ENCODE data around the gene APPBP2.
"Not testable (repeated sequence)": the region's sequence is repeated elsewhere in the genome, so short reads cannot be mapped to it uniquely, and the experiment has no call there.

APPBP2 gene, protein sequence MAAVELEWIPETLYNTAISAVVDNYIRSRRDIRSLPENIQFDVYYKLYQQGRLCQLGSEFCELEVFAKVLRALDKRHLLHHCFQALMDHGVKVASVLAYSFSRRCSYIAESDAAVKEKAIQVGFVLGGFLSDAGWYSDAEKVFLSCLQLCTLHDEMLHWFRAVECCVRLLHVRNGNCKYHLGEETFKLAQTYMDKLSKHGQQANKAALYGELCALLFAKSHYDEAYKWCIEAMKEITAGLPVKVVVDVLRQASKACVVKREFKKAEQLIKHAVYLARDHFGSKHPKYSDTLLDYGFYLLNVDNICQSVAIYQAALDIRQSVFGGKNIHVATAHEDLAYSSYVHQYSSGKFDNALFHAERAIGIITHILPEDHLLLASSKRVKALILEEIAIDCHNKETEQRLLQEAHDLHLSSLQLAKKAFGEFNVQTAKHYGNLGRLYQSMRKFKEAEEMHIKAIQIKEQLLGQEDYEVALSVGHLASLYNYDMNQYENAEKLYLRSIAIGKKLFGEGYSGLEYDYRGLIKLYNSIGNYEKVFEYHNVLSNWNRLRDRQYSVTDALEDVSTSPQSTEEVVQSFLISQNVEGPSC

DNA sequence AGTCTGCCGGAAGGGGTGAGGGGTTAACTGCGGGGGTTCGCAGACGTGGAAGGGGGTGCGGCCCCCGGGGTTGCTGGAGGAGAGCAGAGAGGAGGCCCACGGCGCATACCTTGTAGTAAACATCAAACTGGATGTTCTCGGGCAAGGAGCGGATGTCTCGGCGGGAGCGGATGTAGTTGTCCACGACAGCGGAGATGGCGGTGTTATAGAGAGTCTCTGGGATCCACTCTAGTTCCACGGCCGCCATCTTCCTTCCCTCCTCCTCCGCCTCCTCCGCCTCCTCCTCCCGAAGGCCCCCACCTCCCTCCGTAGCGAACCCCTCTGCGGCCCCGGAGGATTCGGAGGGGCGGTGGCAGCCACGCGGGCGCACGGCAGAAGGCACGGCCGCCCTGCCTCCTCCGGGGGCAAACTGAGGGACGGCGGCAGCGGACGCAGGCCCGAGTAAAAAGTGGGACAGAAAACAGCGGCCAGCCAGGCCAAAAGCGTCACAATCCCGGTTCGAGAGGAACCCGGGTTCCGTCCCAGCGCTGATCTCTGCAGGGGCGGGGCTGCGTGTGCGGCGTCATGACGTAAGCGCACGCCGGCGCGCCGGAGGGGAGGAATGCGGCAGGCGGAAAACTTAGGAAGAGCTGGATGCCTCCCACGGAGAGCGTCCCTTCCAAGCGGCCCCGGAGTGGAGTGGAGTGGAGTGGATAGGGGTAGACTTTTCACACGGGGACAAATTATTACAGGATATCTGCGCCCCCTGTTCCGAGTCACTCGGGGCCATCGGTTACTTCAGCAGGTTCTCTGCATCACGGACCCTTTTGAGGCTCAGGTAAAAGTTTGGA is at the start of gene APPBP2:
TSS of gene APPBP2 (minus strand) at position 558 of the 830 bp plus-strand sequence. CDS start at position 247, 311 bp downstream.
- DNase-seq (ENCODE audit: low read depth, low spot score) = no peak

DNA sequence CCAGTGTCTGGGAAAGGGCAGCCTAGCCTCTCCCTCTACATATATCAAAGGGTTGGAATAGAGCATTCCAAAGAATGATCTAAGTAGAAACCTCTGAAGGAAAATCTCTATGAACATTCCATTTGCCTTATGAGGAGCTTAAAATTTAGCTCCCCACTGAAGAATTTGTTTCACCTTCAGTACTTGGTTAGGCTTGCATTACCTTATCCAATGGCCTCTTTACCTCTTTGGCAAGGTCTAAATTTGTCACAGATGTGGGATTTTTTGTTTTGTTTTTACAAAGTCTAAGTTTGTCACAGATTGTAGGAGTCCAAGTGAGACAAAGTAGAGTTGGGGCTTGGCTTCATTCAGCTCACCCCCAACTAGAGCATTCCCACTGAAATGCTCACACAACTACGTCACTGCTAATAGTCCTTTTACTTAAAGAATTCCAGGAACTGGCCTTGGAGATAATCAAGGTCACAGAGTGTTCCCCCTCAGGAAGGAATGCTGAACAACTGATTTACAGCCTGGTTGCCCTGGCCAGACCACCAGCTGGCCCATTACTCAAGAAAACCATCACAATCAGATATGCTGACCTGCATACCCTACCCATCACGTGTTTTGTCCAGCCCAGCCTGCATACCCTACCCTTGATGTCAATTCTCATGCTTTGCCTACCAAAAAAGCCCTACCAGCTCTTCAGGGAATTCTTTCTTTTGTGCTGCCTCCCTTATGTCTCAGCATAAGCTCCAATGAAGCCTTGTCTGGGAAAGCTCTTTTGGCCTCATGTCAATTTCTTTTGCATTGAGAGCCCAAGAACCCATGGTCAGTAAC is 47.4 kb upstream of the APPBP2 start:
- DNase-seq (ENCODE audit: low read depth, low spot score) = no peak

DNA sequence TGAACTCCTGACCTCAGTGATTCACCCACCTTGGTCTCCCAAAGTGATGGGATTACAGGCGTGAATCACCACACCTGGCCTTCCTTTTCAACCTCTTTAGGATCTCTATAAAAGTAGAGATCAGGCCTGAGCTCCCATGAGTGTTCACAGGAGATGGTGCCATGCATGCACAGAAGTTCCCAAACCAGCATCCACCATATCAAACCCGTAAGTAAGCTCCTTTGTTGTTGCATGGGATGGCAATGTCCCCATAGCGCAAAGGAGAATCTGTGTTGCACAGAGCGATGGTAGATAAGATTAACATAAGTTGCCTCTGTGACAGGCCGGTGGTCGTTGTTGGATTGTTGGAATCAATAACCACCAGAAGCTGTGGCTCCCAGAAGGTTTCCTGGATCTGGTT is 39.2 kb upstream of the APPBP2 start:
- no peak for DNase-seq (ENCODE audit: low read depth, low spot score)

DNA sequence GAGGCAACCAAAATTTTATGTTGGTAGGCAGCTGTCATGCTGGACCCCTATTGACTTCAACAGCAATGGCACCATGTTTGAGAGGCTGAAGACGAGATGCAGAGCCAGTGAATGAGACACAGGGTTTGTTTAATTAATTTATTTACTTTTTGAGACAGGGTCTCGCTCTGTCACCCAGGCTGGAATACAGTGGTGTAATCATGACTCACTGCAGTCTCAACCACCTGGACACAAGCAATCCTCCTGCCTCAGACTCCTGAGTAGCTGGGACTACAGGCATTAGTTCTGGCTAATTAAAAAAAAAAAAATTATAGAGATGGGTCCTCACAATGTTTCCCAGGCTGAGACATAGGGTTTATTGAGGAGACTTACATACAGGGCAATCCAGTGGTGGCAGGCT is 37.7 kb upstream of the APPBP2 start:
- no peak for DNase-seq (ENCODE audit: low read depth, low spot score)

DNA sequence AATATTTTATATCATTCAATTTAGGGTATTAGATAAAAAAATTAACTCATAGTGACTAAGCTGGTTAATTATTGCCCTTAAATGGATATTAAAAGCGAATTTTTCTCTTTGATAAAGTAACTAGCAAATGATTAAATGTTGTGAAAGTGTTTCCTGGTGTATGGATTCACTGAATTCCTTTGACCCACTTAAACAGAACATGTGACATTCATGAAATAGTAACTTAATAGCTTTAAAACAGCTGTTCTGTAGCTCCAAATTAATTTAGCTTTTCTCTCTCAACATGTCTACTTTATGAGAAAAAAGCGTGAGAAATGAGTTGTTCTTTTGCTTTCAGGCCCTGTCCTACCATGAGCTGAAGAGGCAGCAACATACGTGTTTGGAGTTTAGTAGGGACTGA is 36.4 kb upstream of the APPBP2 start:
- DNase-seq (ENCODE audit: low read depth, low spot score) = no peak

DNA sequence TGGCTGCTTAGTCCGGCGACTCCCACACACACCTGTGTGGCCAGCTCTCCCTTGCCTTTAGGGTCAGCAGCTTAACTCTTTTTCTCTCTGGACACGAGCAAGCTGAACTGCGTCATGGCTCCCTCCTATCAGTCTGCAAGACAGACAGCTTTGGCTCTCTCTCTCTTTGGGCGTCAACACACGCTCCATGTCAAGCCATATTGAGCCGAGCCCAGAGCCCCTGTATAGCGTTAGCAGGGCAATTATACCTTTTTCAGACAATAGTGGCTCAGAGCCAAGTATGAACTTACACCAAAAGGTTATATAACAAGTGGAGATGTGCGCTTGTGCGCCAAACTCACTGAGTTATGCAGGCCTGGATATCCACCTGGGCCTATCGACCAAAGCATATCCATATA is 34.8 kb upstream of the APPBP2 start:
- no peak for DNase-seq (ENCODE audit: low read depth, low spot score)

DNA sequence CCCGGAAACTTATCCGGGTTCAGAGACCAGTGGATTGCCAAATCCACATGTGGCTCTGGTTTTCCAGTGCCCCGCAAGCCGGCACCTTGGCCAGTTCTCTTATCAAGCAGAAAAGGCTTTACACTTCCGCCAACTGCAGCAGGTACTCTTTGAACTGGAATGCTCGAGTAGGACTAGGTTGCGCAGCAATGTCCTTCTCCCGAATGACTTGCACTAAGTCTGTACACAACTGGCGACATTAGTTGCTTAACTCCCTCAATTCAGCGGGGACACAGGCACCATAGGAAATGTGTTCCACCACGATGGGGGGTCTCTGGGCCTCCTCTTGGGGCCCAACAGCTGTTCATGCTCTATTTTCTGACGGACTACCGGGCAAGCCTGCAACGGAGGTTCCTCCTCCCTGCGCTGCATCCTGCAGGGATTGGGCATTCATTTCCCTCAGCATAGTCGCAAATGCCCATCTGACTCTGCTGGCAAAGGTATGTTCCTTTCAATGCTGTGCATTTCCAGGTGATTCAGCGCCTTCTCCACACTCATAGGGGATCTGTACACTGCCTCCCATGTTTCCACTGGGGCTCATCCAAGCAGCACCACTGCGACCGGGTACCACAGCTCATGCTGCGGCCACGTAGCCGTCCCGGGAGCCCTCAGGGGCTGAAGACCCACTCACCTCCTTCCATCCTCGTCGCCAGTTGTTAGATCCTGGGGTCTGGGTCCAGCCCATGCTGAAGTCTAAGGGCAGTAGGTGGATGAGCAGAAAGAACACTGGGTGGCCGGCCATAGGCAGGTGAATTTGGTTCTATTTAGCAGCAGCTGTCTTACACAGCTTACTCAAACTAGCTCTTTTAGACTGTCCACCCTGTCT is 34.2 kb upstream of the APPBP2 start:
- no peak for DNase-seq (ENCODE audit: low read depth, low spot score)

DNA sequence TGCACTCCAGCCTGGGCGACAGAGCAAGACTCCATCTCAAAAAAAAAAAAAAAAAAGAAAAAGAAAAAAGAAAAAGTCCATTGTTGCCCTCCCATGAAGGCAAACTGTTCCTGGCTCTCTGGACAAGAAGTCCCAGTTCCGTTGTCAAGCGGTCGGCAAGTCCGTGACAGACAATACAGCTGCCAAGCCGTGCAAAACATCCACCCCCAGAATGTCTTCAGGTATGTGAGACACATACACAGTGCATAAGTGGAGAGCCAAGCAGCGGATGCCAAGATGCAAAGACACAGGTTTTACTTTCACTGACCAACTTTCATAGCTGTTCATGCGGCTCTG is 33.6 kb upstream of the APPBP2 start:
- DNase-seq (ENCODE audit: low read depth, low spot score) = no peak

DNA sequence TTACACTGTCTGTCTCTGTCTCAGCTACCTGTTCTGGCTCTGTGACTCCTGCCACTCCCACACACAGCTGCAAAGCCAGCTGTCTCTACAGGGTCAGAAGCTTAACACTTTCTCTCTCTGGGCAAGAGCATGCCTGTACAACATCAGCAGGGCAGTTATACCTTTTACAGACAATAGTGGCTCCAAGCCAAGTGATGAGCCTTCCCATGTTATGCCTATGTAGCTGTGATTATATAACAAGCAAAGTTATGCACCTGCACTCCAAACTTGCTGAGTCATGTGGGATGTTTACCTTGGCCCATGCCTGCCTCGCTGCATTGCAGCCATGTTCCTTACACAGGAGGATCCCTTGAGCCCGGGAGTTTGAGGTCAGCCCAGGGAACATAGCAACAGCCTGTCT is 31.8 kb upstream of the APPBP2 start:
- no peak for DNase-seq (ENCODE audit: low read depth, low spot score)

DNA sequence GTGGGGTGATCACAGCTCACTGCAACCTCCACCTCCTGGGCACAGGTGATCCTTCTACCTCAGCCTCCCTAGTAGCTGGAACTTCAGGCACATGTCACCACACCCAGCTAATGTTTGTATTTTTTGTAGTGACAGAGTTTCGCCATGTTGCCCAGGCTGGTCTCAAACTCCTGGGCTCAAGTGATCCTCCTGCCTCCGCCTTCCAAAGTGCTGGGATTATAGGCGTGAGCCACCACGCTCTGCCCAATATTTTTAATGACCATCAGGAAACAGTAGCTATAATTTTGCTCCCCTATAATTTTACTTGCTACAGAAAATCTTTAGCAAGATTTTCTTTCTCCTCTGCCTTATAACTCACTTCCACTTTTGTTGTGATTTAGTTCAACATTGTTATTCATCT is 29.7 kb upstream of the APPBP2 start:
- no peak for DNase-seq (ENCODE audit: low read depth, low spot score)

DNA sequence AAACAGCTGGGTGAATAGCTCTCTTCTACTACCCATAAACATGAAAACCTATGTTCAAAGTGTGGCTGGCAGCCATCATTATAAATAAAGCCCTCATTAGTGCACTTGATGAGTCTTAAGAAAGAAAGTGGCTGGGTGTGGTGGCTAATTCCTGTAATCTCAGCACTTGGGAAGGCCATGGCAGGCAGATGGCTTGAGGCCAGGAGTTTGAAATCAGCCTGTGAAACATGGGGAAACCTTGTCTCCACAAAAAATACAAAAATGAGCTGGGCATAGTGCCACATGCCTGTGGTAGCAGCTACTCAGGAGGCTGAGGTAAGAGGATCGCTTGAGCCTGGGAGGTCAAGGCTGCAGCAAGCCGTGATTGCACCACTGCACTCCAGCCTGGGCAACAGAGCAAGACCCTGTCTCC is 28.3 kb upstream of the APPBP2 start:
- DNase-seq (ENCODE audit: low read depth, low spot score) = no peak

DNA sequence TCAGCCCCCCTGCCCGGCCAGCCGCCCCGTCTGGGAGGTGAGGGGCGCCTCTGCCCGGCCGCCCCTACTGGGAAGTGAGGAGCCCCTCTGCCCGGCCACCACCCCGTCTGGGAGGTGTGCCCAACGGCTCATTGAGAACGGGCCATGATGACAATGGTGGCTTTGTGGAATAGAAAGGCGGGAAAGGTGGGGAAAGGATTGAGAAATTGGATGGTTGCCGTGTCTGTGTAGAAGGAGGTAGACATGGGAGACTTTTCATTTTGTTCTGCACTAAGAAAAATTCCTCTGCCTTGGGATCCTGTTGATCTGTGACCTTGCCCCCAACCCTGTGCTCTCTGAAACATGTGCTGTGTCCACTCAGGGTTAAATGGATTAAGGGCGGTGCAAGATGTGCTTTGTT is 26.2 kb upstream of the APPBP2 start:
- DNase-seq (ENCODE audit: low read depth, low spot score) = not testable (repeated sequence)

DNA sequence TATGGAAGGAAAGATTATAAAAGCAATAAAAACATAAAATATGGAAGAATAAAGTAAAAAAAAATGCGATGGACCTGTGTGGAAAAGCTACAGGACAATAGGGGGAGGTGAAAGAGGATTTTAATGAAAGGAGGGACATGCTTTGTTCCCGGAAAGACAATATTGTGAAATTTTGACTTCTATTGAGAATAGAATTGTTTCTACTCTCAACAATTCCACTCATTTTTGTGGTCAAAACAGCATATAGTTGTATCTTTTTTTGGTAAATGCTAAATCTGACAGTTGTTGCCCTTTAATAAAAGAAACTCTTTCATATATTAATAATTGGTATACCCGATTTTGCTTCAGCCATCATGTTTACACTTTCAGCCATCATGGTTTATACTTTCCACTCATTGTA is 22.9 kb upstream of the APPBP2 start:
- no peak for DNase-seq (ENCODE audit: low read depth, low spot score)

DNA sequence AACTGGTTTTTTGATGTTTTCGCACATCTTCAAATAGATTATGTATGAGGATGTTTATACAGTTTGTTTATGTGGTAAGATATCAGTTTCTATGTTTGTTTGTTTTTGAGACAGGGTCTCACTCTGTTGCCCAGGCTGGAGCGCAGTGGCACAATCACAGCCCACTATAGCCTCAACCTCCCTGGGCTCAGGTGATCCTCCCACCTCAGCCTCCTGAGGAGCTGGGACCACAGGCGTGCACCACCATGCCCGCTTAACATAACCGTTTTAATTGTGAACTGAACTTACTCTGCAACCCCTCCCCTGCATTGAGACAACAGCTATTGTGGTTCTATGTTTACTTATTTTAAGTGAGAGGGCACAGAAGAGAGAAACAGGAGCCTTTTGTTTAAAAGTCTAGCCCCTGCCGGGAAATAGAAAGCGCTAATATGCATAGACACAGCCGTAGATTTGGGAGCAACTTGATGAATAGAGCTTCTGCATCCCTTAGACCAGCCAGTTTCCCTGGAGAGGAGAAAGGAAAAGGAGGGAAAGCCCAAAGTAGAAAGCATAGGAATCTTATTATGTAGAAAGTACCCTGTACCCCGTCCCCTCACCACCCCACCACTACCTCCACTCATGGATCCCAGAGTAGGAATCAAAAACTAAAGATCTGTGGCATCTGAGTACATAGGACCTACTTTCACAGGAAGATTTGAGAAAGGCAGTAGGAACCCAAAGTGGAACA is 19.6 kb upstream of the APPBP2 start:
- no peak for DNase-seq (ENCODE audit: low read depth, low spot score)

DNA sequence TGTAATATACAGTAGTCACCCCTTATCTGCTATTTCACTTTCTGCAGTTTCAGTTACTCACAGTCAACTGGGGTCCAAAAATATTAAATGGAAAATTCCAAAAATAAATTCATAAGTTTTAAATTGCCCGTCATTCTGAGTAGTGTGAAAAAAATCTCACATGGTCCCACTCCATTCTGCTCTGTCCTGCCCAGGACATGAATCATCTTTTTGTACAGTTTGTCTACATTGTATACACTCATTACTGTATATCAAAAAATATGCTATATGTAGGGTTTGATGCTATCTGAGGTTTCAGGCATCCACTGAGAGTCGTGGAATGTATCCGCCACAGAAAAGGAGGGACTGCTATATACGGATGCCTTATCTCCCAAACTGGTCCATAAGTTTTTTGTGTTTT is 16.0 kb upstream of the APPBP2 start:
- no peak for DNase-seq (ENCODE audit: low read depth, low spot score)

DNA sequence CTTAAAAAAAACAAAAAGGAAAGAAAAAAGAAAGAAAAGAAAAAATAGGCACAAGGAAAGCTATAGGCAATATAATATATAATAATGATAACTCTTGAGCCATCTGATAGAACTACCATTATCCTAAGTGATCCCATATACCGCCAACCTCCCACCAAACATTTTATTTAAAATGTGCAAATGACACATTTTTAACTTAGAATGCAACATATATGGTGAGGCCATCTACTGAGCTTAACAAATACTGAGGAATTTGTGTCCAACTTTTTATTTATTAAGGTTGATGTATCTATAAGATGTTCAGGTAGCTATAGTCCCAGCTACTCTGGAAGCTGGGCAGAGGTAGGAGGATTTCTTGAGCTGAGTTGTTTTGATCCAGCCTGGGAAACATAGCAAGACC is 14.4 kb upstream of the APPBP2 start:
- no peak for DNase-seq (ENCODE audit: low read depth, low spot score)

DNA sequence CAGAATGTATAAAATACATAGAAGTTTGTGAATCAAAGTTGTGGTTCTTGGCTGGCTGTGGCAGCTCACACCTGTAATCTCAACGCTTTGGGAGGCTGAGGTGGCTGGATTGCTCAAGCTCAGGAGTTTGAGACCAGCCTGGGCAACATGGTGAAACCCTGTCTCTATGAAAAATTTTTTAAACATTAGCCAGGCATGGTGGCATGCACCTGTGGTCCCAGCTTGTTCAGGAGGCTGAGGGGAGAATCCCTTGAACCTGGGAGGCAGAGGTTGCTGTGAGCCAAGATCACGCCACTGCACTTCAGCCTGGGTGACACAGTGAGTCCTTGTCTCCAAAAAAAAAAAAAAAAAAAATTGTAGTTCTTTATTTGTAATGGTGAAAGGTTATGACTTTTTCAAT is 13.8 kb upstream of the APPBP2 start:
- no peak for DNase-seq (ENCODE audit: low read depth, low spot score)

DNA sequence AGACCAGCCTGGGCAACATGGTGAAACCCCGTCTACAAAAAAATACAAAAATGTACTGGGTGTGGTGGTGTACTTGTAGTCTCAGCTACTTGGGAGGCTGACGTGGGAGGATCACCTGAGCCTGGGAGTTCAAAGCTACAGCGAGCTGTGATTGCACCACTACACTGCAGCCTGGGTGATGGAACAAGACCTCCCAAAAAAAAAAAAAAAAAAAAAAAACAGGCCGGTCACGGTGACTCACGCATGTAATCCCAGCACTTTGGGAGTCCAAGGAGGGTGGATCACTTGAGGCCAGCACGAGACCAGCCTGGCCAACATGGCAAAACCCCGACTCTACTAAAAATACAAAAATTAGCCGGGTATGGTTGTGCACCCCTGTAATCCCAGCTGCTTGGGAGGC is 12.7 kb upstream of the APPBP2 start:
- DNase-seq (ENCODE audit: low read depth, low spot score) = no peak

DNA sequence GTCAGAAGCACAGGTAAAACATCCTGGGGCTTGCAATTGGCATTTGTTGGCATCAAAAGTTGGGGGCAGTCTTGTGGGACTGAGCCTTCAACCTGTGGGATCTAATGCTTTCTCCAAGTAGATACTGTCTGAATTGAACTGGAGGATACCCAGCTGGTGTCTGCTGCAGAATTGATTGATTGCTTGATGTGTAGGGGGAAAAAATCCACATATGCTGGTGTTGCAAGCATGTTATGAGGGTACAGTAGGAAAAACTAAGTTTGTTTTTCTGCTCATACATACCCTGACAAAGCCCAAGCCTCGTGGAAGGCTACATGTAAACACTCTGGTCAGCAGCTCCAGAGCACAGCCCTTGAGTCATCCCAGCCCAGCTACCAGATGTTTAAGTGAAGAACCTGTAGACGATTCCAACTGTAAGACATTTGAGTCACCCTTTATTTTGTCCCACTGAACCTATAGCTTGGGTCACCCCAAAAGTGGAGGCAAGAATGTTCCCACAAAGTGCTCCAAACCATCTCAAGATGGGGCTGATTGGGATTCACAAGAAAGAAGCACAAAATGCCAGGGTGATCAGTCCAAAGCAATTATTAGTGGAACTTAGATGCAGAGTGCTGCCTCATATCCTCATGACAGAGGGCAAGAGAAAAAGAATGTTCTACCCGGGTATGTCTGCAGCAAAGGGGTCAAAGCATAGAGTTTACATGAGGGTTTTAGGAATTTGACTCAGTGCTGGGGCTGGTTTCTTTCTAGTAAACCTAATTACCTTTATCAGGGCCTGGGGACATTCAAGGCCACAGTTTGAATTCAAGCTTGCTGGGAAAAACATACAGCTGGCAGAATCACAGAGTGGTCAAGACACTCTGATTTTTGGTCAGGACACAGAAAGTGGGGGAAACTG is 9.6 kb upstream of the APPBP2 start:
- DNase-seq (ENCODE audit: low read depth, low spot score) = no peak
